NCI-H1092 (cell line): Measurements from ENCODE around the gene SGK2.
A peak's percentile ranks its signal among the peaks of the same experiment; 100 is the strongest.

ENCODE experiments used
- DNase-seq: peaks from one replicate; lab custom pipeline; 2025; lab: John Stamatoyannopoulos, UW

The SGK2 gene

DNA sequence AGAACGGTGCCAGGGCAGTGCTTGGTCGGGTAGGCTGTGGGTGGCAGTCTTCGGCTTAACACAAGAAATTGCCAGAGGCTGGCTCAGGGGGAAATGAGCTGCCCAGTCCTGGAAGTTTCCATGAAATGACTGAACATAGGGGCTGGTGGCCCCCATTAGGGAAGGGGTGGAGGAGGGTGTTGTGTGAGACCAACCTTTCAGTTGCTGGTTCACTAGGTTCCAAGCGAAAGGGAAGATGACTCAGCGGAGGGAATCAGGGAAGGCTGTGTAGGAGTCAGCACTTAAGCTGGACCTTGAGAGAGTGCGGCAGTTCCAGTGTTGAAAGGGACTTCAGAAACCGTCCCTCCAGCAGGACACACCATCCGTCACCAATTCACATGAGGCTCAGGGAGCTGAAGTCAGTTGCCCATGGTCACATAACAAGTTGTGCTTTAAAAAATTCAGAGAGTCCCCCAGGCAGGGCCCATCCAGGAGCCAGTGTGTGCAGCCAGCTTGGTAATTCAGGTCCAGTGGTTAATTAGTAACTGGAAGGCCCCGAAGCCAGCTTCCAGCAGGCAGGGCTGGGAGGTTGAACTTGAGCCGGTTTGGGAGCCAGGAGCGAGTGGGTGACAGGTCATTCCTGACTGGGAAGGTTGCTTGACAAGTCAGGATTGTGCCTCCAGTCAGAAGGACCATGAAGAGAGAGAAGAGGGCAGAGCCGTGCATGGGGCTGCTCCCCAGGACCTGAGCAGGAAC is at the start of gene SGK2:
Gene SGK2, plus strand, starts transcription at position 616 of the 735 bp plus-strand sequence. CDS start 7,469 bp downstream, outside the sequence.
- no peak for DNase-seq

DNA sequence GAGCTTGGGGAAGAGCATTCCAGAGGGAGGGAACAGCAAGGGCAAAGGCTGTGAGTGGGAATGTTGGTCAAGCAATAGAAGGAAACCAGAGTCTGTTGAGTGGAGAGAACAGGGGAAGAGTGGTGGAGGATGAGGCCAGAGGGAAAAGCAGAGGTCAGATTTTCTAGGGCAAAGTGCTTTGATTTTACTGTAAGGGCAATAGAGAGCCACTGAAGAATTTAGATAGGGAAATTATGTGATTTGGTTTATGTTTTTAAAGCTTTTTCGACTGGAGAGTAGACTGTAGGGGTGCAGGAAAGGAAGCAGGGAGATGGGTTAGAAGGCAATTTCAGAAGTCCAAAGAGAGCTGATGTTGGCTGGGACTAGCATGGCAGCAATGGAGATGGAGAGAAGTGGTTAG is 46.9 kb upstream of the SGK2 start:
- DNase-seq: no peak

DNA sequence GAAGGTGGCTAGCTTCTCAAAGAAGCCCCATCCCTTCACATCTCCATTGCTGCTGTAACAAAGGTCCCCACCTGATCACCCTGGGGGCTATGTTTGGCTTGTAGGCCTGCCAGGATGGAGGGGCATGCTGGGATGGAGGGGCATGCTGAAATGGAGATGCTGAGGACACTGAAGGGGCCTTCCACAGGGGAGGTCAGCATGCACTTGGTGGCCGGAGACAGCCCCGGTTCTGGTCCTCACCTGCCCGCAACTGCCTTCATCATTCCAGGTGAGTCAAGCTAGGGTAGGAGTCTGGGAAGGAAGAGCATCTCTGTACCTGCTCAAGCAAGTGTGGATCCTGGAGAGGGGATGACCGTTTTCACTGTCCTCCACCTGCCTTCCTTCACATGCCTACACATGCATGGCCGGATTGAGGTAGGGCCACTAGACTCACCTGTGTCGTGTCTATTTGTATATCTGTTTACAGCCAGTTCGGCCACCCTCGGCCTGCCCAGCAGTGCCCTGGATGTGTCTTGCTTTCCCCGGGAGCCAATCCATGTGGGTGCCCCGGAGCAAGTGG is 45.4 kb upstream of the SGK2 start:
- no peak for DNase-seq

DNA sequence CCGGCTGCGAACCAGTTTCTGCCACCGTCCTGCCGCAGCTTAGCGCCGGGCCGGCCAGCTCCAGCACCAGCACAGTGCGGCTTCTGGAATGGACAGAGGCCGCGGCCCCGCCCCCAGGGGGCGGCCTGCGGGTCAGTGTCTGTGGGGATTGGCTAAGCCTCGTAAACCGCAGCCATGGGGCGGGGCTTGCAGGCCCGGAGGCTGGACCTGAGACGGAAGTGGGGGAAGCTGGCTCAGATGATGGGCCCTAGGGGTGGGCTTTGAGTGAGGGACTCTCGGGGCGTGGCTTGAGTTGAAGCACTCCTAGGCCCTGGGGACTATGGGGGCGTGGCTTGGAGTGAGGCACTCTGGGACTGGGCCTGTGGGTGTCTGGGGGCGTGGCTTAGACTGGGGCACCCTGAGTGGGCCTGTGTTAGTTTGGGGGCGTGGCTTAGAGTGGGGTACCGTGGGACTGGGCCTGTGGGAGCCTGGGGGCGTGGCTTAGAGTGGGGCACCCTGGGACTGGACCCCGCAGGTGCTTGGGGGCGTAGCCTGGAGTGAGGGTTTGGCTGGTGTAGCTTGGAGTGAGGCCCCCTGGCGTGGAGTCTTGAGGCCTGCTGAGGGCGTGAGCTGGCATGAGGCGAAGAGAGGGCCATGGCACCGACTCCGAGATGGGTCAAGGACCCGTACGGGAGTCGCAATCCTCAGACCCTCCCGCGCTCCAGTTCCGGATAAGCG is 44.7 kb upstream of the SGK2 start:
- peak; percentile 99 for DNase-seq

DNA sequence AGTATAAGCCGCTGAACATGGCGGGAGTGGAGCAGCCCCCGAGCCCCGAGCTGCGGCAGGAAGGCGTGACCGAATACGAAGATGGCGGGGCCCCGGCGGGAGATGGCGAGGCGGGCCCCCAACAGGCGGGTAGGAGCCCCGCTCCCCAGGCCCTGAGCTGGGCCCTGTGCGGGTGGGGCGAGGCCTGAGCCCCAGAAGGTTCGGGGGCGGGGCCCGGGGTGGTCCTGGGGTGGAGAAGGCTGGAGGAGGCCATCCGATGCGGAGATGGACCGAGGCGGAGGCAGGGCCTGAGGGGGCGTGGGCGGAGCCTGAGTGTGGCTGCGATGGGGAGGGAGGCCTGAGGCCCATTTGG is 44.2 kb upstream of the SGK2 start:
- DNase-seq: peak; percentile 22

DNA sequence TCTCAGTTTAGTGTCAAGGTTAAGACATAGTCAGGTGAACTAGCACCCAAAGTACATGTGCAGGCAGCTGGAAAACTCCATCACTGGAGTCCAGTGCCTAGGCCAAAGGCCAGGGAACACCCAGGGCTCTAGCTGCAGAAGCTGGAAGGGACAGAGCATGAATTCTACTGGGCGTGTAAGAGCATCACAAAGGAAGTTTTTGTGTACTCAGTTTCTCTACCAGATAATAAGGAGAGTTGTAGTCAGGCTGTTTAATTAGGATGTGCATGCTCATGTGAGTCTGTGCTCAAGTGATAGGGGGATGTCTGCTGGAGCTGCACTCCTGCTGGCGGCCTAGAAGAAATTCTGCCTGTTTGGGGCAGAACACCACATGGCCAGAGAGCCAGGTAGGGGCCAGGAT is 43.2 kb upstream of the SGK2 start:
- no peak for DNase-seq

DNA sequence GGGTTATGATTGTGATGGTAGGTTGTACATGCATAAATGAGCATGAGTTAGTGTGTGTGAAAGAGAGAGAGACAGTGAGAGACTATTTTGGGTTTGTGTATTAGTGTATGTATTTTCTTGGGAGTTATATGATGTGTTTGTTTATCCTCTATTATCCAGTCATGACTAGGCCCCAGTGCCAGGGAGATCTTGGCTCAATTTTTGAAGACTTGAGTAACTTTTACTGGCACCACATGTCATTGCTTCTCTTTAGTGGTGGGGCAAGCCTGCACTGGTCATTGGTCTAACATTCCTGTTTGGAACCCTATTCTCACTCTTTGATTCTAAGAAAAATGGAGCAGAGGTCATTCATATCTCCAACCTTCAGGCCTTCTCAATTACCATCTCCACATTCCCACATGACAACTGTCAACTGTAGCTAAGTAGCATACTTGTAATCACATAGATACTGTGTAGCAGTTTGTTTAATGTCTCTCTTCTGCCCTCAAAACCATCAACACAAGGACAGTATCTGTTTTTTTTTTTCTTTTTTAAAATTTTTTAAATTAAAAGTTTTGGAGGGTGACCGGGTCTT is 42.5 kb upstream of the SGK2 start:
- DNase-seq: no peak

DNA sequence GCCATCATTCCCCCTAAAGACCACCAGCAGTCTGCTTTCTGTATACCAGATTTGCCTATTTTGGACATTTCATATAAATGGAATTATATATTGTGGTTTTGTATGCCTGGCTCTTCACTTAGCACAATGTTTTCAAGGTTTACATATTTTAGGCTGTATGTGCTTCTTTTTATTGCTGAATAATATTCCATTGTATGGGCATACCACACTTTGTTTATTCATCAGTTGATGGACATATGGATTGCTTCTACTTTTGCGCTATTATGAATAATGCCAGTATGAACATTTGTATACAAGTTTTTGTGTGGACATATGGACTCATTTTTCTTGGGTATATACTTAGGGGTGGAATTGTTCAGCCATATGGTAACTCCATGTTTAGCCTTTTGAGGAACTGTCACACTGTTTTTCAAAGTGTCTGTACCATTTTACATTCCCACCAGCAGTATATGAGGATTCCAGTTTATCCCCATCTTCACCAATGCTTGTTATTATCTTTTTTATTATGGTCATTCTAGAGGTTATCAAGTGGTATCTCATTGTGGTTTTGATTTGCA is 38.7 kb upstream of the SGK2 start:
- no peak for DNase-seq

DNA sequence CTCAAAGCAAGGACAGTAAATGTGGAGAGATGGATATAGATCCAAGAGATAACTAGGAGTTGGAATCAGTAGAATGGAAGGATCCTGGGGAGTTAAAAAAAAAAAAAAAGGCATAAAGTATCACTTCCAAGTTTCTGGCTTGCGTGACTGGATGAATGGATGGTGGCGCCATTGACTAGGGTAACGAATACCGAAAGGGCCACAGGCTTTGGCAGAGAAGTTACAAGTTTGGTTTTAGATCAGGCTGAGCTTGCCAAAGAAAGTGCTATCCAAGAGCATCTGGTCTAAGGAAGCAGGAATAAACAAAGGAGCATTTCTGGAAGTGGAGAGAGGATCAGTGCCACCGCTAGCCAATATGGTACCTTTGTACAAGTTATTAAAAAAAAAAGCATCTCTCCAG is 33.8 kb upstream of the SGK2 start:
- no peak for DNase-seq

DNA sequence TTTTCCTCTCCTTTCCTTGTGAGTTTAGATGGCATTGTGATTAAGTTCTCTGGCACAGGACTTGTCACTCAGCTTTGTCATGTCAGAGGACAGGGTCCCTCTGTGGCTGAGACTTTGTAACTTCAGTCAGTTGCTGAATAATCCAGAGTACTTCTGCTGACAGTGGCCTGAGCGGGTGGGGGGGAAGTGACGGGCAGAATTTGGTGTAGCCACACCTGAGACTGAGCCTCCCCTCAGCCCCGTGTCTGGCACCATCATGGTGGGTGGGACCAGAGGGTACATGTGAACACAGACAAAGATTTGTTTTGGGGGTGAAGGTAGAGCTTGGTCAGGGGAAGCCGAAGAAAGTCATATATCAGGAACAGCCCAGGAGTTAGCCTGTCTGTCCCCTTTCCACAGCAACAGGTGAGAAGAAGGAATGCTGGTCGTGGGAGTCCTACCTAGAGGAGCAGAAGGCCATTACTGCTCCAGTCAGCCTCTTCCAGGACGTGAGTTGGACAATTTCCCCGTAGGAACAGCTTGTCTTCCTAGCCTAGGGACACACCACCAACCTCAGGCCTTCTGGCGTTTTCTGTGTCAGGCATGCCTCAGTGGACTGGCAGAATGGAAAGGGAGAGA is 30.5 kb upstream of the SGK2 start:
- no peak for DNase-seq

DNA sequence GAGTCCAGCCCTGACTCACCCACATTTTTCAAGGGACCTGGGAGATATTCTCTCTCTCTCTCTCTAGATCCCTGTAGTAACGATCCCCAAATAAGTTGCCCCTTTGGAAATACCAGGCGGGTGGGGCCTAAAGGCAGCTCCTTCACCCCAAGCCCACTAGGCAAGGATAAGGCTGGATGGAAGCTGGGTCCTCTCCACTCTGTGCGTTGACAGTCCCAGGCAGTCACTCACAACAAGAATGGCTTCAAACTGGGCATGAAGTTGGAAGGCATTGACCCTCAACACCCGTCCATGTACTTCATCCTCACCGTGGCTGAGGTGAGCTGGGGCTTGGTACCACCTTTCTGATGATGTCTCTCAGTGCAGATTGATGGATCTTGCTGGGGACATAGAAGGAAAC is 29.8 kb upstream of the SGK2 start:
- no peak for DNase-seq

DNA sequence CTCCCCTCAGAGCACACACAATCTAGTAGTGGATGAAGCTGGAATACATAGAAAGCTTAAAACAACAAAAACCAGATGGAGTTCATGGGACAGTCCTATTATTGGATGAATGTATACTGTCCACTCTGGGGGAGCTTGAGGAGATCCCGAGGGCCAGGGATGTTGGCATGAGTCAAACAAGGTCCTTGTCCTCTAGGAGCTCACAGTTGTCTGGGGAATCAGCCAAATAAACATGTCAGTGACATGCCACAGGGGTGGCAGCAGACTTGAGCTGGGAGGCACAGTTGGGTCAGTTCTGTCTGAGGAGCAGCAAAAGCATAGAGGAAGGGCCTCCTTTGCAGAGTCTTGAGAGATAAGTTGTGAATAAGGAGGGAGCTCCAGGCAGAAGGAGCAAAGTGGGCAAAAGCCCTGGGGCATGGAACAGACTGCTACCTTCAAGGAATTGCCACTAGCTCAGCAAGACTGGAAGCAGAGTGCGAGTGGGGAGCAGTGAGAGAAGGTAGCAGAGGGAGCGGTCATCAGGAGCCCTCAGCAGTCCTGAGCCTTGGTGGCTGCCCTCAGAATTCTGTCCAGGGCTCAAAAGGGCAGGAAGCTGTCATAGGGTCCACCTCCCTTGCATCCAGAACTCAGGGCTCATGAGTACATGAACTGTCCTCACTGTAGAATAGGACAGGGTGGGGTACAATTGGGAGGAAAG is 29.2 kb upstream of the SGK2 start:
- no peak for DNase-seq

DNA sequence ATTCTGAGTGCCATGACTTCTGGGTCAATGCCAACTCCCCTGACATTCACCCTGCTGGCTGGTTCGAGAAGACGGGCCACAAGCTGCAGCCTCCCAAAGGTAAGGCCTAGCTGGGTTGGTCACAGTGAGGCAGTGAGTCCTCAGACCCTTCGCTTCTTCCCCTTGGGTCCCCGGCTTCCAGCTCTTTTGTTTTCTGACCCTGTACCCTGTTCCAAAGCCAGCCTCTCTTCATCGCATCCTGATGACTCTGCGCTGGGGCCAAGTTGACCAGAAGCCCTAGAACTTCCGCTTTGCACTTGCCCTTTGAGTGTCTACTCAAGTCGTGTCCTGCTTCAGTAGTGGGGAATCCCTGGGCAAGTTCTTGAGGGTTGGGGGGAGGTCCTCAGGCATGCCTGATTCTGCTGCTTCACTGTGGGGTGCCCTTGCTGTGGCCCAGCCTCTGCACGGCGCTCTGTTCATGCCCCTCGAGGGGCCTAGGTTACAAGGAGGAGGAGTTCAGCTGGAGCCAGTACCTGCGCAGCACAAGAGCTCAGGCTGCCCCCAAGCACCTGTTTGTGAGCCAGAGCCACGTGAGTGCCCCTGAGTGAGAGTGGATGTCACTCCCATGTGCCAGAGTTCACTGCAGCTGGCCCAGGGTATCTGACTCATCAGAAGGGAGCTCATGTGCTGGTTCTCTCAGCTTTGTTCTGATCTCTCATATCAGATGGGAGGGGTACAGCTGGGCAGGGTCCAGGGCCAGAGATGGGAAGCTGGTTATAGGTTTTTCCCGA is 28.3 kb upstream of the SGK2 start:
- DNase-seq: no peak

DNA sequence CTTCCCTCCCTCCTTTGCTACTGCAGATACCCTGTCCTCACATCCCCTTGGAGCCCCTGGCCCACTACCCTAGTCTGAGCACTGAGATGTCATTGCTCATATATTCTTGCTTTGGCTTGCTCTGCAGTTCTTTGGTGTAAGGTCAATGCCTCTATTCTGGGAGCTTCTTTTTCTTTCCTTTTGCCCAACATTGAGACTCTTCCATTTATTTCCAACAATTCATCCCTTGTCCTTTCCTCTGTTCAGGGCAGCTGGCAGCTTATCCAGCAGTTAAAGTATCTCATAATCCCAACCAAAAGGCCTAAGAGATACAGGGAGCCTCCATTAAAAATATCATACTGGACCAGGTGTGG is 27.8 kb upstream of the SGK2 start:
- no peak for DNase-seq

DNA sequence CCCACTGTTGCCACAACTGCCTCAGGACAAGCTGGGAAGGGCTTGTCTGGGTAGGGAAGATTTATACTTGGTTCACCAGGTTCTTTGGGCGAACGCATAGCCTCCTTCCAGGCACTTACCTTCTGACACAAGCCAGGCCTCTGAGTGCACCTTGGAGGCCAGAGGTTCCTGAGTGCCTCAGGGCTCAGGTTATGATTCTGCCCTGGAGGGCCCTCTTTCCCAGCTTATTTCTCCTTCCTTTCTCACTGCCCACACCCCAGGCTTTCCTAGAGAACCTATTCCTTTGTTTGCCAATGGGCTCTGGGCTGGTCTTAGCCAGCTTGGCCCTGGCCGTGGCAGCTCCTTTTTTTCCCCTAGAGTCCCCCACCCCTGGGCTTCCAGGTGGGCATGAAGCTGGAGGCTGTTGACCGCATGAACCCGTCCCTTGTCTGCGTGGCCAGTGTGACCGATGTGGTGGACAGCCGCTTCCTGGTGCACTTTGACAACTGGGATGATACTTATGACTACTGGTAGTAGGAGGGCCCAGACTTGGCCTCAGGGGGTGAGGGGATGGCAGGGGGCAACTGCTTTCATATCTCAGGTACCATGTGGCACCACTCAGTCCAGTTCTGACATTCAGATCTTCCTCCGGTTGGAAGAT is 26.3 kb upstream of the SGK2 start:
- no peak for DNase-seq

DNA sequence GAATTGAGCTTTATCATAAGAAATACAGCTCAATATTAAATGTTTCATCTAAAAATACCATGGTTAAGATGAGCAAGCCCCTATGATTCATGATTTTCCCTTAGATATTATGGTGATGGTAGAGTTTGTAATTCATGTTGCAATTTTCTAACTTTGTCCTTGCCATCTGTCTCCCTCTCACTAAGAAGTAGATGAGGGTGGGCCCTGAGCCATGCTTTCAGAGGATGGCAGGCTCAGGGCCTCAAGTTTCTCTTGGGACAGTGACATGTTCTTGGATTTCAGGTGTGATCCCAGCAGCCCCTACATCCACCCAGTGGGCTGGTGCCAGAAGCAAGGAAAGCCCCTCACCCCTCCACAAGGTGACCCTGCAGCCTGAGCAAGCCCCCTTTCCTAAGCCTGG is 25.8 kb upstream of the SGK2 start:
- no peak for DNase-seq

DNA sequence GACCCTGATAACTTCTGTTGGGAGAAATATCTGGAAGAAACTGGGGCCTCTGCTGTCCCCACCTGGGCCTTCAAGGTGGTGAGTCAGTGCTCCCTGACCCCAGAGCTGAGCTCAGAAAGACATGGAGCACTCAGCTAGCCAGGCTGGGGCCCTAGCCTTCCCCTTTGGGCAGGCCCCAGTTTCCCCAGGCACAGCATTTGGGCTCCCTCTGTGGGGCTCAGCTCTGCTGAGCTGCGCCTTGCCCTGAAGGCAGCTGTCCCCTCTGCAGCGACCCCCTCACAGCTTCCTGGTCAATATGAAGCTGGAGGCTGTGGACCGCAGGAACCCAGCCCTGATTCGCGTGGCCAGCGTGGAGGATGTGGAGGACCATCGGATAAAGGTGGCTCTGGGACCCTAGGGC is 24.8 kb upstream of the SGK2 start:
- DNase-seq: no peak

DNA sequence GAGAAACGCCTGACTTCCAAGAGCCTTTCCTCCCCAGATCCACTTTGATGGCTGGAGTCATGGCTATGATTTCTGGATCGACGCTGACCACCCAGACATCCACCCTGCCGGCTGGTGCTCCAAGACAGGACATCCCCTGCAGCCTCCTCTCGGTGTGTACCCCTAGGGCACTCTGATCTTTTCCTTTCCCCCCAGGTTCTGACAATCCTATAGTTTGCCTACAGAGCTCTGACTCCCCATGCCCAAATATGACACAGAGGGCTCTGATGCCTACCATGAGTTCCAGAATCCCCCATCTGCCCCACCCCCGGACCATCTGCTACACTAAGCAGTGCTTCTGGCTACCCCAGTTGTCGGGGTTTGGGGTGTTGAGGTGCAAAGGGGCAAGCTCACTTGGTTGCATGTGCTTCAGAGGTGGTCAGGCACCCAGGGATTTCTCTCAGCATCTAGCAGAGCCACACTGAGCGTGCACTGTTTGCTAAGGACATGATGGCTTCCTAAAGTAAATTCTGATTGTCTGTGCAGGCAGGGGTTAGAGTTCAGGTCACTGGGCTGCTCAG is 24.0 kb upstream of the SGK2 start:
- DNase-seq: no peak

DNA sequence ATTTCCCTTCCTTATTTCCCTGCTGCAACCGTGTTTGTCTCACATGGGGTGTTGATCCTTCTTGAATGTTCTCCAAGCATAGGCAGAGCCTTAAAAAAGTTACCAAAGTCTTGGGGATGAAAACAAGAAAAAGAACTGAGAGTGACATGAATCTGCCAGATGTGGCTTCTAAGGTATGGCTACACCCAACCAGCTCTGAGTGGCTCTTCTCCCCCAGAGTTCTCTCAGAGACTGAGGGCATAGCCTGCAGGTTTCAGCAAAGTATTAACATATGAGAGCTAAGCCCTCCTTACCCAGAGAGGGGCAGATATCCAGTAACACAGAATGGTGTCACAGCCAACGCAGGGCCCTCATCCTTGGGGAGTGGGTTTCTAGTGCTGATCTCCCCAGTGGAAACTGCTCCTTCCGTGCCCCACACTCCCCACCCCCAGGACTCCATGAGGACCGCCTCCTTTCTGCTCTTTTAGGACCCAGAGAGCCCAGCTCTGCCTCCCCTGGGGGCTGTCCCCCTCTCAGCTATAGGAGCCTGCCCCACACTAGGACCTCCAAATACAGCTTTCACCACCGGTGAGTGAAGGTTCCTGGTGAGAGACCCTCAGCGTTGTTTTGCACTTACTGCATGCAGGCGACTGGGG is 23.3 kb upstream of the SGK2 start:
- DNase-seq: no peak
